Measurements from ENCODE around the gene FBXL14. TPM values are rescaled to one million over a fixed set of nuclear protein-coding genes. Genes with fewer than 3 reads are reported as not detected.

Gene FBXL14
- total RNA-seq, 4 donors from 2014 or later: 14.5 to 30.9 (median 21.4) TPM

DNA sequence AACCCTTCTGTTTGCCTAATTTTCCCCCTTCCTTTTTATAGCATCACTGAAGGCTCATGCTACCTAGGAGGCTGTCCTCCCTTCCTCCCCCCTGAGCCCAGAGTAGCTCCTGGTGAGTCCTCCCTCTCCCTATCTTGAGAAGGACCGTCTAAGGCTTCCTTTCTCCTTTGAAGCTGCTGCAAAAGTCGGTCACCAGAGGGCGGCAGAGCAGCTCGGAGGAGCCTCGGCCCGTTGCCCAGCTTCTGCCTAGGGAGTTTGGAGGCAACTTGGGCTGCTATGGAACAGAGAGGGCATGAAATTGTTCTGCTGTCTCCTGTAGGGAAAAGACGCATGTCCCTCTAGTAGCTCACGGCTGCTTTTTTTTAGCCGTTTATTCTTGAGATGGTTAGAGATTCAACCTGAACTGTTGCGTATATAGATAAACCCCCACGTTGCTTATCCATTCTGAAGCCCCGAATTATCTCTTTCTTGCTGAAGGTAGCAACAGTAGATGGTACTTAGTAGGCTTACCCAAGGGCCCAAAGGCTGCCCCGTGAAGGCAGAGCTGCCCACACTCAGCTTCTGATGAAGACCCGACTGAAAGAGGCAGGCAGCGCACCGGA, 40.3 kb upstream of the FBXL14 start:
- no peaks in the 10 kb centered on the region for H3K36me3 ChIP-seq
- H3K4me1 ChIP-seq: peaks cover 0 to 10% of the 10 kb centered on the region in 2 donors
- no peaks in the 10 kb centered on the region for H3K27me3 ChIP-seq
- no peak overlapping the region for H3K27ac ChIP-seq
- DNase-seq: peak; percentile 76 to 82
- no peak for TF ChIP-seq POLR2A (IDR thresholded peaks at IDR 0.05)
- TF ChIP-seq, protein P1, sequence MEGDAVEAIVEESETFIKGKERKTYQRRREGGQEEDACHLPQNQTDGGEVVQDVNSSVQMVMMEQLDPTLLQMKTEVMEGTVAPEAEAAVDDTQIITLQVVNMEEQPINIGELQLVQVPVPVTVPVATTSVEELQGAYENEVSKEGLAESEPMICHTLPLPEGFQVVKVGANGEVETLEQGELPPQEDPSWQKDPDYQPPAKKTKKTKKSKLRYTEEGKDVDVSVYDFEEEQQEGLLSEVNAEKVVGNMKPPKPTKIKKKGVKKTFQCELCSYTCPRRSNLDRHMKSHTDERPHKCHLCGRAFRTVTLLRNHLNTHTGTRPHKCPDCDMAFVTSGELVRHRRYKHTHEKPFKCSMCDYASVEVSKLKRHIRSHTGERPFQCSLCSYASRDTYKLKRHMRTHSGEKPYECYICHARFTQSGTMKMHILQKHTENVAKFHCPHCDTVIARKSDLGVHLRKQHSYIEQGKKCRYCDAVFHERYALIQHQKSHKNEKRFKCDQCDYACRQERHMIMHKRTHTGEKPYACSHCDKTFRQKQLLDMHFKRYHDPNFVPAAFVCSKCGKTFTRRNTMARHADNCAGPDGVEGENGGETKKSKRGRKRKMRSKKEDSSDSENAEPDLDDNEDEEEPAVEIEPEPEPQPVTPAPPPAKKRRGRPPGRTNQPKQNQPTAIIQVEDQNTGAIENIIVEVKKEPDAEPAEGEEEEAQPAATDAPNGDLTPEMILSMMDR (IDR thresholded peaks at IDR 0.05): peak in 5 of 6 experiments; percentile 60 to 85 (median 66)
- intact Hi-C loops (cut with DNase I): no loop called here
- WGBS, 2 donors: 38% methylated on average over 16 of the region's 16 CpGs
- no peaks in the 10 kb centered on the region for H3K9me3 ChIP-seq
- no peak overlapping the region for H3K4me3 ChIP-seq (replicated peaks in 1 of 3)

GRCh38 chr12:1634149-1634548, 39.8 kb upstream of the FBXL14 start:
- peaks cover 0 to 16% of the 10 kb centered on the region in 2 donors for H3K4me1 ChIP-seq
- H3K27ac ChIP-seq: no peak overlapping the region
- intact Hi-C loops (cut with DNase I): no loop called here

DNA sequence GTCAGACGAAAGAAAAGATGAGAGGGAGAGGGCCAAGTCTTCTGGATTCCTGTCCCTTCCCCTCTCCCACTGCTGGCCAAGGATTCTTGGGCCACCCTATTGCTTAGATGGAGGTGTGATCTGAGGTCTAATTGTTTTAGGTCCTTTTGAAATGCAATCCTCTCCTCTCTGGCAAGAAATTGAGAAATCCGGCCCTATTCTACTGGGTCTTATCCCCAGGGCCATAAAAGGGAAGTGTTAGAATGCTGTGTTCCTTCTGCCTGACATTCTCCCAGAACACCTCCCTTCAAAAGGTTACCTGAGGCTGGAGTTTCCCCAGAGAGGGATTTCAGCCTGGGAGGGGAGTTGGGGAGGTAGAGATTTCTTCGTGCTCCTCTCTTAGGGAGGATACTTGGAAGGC, 39.1 kb upstream of the FBXL14 start:
- TF ChIP-seq, protein P1 (IDR thresholded peaks at IDR 0.05): no peak
- TF ChIP-seq POLR2A (IDR thresholded peaks at IDR 0.05): no peak
- Histone ChIP-seq H3K9me3 (no peaks in the 10 kb centered on the region), H3K36me3 (no peaks in the 10 kb centered on the region), H3K4me3 (replicated peaks in 1 of 3) (no peak overlapping the region), H3K27me3 (no peaks in the 10 kb centered on the region), H3K27ac (no peak overlapping the region), H3K4me1 (peaks cover 0 to 16% of the 10 kb centered on the region in 2 donors)
- DNase-seq: no peak
- intact Hi-C loops (cut with DNase I): no loop called here
- WGBS, 2 donors: 73 to 81% methylated on average over 3 of the region's 3 CpGs

More at GRCh38 chr12:1634149-1634548, 39.8 kb upstream of the FBXL14 start:
- Histone ChIP-seq H3K4me3 (replicated peaks in 1 of 3) (no peak overlapping the region), H3K36me3 (no peaks in the 10 kb centered on the region), H3K27me3 (no peaks in the 10 kb centered on the region), H3K9me3 (no peaks in the 10 kb centered on the region)
- TF ChIP-seq, protein P1 (IDR thresholded peaks at IDR 0.05): no peak
- no peak for TF ChIP-seq POLR2A (IDR thresholded peaks at IDR 0.05)
- 61 to 70% methylated on average over 7 of the region's 7 CpGs for WGBS, 2 donors
- DNase-seq: no peak

GRCh38 chr12:1632702-1633101, 38.3 kb upstream of the FBXL14 start:
- Histone ChIP-seq H3K4me3 (replicated peaks in 1 of 3) (no peak overlapping the region), H3K4me1 (peaks cover 0 to 16% of the 10 kb centered on the region in 2 donors), H3K27me3 (no peaks in the 10 kb centered on the region), H3K9me3 (no peaks in the 10 kb centered on the region), H3K27ac (no peak overlapping the region), H3K36me3 (no peaks in the 10 kb centered on the region)
- 90% methylated on average over 13 to 14 of the region's 14 CpGs for WGBS, 2 donors
- intact Hi-C loops (cut with DNase I): no loop called here
- TF ChIP-seq POLR2A (IDR thresholded peaks at IDR 0.05): no peak
- TF ChIP-seq, protein P1 (IDR thresholded peaks at IDR 0.05): no peak
- DNase-seq: no peak

- Histone ChIP-seq H3K27ac (no peak overlapping the region), H3K36me3 (no peaks in the 10 kb centered on the region), H3K27me3 (no peaks in the 10 kb centered on the region), H3K4me3 (replicated peaks in 1 of 3) (peak overlapping the region in 1 of 3 donors; percentile 55), H3K4me1 (peaks cover 0 to 16% of the 10 kb centered on the region in 2 donors), H3K9me3 (no peaks in the 10 kb centered on the region)
- WGBS, 2 donors: 55 to 57% methylated on average over 23 of the region's 23 CpGs
- intact Hi-C loops (cut with DNase I): no loop called here
- no peak for TF ChIP-seq POLR2A (IDR thresholded peaks at IDR 0.05)
- TF ChIP-seq, protein P1 (IDR thresholded peaks at IDR 0.05): no peak
- no peak for DNase-seq
Measured at GRCh38 chr12:1630827-1631591, 36.6 kb upstream of the FBXL14 start.
